NCI-H774 (cell line): ENCODE measurements around the gene PAK6.
A peak's percentile ranks its signal among the peaks of the same experiment; 100 is the strongest.

Experiments
- DNase-seq: peaks from one replicate; lab custom pipeline; 2025; lab: John Stamatoyannopoulos, UW

Gene PAK6

DNA sequence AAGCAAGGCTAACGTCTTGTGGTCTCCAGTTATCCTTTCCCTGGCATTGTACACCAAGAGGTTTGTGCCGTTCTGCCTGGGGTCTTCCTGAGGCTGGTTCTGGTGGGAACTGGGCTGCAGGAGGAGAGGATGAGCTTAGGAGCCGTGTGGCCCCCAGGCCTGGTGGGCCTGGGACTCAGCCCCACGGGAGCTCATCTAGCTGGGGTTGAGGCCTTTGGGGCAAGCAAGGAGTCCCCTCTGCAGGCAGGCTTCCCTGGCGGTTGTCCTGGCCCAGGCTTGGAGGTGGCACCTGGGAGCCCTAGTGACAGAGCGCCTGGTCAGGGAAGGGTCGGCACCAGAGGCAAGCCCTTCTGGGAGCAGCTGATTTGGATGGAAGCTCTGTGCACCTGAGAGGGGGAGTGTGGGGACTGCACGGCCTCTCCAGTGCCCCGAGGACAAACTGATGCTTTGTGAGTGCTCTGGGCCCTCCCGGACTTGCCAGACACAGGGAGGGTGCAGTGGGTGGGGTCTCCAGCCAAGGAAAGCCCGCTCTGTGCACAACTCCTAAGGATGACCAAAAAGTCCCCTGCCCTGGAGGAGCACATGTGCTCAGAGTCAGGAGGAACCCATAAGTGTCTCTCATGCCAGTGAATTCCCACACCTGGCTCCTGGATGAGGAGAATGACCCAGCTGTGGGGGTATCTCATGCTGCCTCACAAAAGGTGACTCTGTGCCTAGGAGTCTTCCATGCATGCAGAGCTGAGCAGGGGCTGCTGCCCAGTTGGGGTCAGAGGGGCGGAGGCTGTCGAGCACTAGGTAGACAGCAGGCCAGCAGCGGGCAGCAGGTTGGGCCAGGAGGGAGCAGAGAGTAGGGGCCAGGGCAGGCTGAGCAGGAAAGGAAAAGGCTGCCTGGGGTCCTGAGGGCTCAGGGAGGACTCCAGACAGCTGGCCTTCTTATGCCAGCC lies 2.7 kb downstream of the PAK6 start:
- no peak for DNase-seq

DNA sequence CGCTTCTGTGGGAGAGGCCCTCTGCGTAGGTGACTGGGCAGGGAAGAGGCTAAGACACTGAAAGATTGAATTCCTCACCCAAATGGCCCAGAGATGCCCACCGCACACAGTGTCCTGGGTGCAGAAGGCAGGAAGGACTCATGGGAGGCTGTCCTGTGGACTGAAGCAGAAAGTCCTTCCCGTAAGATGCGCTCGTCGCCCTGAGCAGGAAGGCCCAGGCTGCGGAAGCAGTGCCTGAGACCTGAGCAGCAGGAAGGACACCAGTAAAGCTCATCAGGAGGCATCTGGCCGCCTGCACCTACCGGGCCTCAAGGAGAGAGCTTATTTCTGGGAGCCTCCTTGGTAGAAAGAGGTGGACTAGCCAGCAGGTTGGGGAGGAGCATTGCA lies 3.3 kb downstream of the PAK6 start:
- DNase-seq = no peak

DNA sequence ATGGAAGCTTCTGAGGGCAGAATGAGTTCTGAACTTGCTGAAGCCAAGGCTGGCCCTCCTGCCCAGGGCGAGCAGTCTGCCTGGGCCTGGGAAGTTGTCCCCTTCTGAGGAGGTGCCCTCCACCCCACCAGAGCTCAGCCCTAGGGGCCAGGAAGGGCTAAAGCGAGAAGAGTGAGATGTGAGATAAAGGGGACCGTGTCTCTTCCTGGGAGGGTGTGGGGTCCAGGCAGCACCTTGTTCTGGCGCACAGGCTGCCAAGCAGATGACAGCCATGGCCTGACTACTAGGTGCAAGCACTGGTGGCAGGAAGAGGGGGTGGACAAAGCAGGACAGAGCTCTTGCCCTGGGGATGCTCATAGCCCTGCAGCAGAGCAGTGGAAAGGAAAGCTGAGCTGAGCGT lies 3.7 kb downstream of the PAK6 start:
- no peak for DNase-seq

DNA sequence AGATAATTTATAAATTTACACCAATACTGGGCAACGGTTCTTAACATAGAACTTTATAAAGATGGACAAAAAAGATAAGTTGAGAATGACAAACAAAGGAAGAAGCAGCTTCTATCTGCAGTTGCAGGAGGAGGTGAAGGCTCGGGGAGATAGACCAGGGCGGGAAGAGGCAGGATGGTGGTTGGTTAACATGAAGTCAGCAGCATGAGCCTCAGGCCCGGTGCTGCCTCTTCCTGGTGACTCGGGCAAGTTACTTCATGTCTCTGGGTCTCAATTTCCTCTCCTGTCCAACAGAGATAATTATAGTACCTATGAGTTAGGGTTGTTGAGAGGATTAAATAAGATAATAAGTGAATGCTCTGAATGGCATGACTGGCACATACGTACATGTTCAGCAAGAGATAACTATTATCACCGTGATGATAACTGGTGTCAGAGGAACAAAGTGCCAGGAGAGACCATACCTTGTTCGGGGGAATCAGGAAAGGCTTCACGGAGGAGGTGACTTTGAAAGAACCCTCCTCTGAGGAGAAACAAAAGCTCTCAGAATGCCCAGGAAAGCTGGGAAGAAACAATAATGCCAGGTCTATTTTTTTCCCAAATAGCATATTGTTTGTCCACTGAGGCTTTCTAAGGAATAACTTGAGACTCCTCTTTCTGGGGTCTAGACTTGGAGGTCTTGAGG lies 4.4 kb downstream of the PAK6 start:
- DNase-seq = no peak

DNA sequence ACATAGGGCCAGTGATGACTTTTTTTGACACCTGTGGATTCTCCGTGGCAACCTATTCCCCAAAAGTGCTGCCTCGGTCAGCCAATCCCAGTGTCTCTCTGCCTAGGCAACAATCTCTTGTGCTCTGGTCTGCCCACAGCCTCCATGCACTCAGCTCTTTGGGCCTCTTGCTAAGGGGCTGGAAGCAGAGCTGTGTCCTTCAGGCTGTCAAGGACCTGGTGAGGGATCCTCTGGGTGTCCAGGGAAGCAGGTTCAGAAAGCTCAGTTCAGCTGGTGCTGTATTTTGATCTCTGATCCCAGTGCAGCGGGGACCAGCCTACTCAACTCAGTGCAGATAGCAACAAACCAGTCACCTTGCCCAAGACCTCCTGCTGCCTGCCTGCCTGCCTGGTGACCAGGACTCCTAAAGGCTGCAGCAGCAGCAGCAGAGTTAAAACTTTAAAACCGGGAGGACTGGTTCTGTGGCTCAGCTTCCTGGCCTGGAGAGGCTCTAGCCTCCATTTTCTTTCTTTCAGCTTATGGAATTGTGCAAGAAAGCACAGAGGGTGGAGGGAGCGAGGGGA lies 6.2 kb downstream of the PAK6 start:
- no peak for DNase-seq

DNA sequence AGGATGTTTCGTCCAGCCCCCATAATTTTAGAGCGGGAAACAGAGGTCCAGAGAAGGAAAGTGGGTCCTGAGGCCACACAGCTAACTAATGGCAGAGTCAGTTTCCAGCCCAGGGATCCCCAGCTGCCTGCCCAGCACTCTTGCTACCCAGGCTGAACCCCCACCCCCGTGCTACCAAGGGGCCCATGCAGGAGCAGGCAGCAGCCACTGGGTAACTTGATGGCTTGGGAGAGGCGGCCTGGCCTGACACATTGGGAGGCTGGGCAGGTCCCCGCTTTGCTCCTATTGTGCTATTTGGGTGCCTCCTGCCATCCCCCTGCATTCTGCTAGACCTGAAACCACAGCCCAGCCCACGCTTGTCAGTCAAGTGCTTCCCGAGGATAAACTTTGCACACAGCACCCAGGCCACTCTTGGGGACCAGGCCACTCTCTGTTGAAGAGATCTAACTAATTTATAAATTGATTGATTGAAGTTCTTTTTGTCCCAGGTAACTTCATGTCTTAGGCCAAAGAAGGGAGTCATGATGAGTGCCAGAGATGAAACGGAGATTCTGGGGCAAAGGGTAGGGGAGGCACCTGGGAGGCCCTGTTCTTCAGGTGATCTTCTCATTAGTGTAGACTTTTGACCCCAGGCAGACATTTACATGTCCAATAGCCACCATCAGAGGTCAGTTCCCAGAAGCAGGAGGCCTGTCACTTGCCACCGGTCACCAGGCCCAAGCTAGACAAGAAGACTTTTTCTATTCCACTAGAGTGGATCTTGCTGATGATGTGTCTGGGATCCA lies 7.0 kb downstream of the PAK6 start:
- DNase-seq = no peak

DNA sequence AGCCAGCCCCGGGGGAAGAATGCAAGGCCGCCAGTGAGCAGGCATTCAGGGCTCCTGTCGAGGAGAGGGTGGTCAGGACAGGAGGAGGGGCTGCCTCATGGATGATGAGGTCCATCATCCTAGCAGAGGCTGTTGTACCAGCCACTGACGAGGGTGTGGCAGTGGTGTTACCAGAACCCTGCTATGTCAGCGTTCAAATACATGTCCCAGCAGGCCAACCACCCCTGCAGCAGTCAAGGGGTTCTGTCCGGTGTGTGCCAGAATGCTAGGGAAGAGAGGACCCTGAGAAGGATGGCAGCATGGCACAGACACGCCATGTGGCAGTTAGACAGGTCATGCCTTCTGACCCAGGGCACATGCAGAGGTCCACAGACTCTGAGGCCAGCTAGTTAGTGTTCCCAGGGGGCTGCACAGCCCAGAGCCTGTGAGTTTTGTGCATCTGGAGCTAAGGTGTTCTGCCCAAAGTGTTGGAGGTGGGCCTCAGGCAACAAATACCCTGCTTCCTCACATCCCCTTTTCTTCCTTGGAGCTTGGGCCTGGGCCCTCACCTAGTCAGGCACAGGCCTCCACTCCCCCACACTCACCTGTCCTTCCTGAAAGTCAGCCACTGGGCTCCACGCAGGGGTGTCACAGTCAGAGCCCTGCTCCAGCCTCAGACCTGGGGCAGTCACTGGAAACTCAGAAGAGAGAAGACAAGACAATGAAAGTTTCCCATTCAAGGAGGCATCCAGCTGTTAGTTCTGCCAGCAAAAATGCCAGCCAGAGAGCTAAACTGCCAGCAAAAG lies 7.8 kb downstream of the PAK6 start:
- no peak for DNase-seq

DNA sequence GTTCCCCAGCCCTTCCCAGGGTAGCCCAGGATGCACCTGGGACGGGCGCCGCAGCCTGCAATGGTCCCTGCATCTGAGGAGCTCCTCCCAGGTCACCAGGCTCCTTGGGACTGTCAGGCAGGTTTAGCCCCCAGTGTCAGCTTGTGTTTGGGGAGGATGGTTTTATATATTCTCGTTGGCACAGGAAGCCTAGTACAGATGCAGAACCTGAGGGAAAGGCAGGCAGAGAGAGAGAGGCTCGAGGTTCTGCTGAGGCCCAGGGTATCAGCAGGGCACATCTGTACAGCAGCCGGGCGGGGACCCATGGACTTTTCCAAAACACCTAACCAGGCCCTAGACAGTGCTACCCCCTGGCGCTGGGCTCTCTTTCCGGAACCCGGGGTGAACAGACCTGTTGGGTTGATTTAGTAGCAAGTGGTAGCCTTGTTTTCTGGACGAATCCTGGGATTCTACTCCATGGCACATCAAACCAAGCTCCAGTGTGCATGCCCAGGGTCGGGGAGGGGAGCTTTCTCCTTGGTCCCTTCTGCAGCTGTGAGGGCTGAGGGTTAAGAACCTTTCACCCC lies 8.6 kb downstream of the PAK6 start:
- no peak for DNase-seq

DNA sequence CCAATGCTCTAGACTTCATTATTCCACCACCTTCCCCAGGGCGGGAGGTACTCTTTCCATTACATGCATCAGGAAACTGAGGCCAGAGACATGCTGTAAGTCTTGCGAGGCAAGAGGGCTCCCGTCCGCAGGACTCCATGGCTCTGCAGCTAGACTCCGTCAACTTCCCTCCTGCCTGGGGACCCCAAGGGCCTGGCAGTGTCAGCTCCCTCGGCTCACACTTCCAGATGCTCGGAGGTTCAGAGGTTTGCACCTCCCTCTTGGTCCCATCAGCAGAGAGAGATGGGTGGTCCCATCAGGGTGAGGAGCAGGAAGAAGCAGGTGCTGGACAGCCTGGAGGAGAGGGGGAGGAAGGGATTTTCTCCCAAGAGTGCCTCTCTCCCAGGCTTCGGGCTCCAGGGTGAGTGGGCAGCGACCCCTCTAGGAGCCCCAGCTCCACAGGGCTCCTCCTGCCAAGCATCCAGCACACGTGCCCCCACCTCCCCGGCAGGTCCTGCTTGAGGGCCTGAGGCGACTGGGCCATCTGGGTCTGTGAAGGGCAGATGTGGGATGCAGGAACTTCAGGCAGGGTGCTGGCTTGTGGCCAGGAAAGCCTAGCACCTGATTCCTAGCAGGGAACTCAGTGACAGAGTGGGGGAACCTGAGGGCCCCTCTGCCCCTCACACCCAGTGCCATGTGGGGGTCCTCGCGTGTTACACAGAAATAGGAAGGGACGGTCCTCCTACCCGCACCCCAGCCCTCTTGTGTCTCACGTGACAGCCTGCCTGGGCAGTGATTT lies 9.3 kb downstream of the PAK6 start:
- DNase-seq = no peak

DNA sequence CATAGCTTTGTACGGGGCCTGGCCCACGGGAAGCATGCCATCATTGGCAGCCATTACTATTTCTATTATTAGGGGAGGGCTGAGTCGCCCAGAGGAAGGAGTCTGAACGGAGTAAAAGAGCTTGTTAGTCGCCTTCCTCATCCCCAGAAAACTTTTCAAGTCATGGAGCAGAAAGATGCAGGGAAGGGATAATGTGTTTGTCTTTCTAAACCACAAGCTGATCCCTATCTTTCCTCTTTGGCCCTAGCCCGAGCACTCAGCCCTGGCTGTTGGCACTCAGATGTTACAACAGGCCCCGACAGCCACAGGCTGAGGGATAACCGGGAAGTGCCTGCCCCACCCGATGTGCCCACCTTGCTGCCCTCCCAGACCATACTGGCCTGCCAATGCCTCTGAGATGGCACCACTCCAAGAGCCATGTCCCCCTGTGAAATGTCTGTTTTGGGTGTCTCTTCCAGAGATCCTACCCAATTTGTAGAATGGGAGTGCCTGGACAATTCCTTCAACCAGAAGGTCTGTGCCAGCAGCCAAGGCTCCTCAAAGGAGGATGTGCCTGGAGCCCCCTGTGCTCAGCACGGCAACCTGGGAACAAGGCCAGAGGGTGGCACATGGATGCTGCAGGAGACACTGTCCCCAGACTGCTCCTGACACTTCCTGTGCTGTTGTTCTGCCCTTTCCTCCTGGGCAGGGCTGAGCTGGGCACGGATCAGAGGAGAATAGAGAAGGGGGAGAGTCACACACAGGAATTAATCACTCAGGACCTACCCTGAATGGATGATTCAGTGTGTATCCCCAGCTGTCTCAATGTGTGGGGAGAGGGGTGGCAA lies 10.8 kb downstream of the PAK6 start:
- no peak for DNase-seq

DNA sequence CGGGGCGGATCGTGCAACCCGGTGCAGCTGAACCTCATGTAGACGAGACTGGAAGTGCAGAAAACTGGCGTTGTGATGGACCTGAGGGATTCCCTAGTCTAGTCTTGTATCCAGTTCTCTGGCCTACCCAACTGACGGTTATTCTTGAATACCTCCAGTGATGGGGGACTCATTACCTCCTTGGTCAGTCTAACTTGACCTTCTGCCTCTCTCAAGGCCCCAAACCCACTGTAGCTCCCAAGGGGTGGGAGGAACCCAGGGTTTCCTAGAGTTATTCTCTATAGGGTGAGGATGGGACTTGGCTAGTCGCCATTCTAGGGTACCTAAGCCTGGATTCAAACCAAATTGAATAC lies 11.4 kb downstream of the PAK6 start:
- no peak for DNase-seq

DNA sequence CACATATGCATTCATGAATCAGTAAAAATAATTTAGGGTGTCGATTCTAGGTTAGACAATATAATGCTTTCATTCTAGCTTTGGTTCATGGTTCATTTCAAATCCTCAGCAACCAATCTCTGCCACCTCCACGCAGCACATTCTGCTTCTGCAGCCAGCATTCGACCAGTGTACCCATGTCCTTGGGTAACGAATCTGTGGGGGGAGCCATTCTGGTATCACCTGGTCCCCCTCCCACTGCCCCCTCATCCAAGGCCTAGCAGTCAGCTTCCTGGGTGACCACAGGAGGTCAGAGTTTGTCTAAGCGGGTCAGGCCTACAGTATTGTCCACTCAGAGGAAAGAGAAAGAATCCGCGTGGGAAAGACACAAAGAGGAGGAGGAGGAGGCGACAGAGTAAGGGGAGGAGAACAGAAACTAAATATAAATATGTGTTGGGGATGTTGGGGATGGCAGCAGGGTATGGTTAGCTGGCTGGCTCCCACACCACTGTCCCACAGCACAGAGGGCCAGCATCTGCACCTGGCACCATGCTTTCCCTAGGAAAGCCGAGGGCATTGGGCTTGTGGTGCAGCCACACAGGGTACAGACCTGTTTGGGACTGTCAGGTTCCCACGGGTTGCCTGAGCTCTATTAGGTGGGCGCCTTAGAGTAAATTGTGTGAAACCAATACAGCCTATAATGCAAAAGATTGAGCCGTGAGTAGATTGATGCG lies 12.1 kb downstream of the PAK6 start:
- no peak for DNase-seq

DNA sequence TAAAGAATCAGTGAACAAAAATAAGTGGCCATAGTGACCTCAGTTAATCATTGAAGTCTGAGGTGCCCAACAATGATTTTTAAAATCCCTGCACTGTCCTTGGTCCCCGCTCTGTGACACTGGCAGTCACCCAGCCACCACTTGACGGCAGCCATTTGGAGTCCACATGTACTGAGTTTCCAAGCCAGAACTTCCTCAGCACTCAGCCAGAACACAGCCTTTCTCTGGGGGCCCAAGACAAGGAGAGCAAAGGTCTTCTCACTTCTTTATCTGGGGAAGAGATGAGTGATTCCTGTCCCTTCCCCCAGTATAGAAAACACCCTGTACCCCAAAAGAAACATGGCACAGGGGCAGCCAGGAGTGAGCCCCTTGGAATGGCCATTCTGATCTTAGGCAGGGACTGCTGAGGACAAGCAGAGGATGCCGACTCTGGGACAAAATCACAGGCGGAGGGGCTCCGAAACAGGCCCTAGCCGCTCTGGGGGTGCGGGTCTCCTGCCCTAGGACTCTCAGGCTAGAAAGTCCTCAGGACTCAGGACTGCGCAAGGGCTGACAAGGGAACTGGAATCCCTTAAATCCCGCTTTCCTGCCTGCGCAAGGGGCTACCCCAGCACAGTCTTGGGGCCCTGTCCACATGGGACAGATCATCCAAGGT lies 12.8 kb downstream of the PAK6 start:
- no peak for DNase-seq

DNA sequence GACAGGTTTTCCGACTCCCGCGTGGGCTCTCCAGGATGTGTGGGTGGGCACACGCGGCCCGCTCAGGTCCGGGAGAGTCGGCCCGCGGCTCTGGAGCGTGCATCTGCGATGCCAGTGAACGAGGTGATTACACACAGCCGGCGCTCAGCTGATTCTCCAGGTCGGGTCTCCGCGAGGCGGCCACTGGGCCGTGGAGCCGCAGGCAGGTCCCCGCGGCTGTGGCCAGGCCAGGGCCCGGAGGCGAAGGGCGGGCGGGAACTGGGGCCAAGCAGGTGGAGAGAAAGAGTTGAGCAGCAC lies 13.2 kb downstream of the PAK6 start:
- DNase-seq = no peak

DNA sequence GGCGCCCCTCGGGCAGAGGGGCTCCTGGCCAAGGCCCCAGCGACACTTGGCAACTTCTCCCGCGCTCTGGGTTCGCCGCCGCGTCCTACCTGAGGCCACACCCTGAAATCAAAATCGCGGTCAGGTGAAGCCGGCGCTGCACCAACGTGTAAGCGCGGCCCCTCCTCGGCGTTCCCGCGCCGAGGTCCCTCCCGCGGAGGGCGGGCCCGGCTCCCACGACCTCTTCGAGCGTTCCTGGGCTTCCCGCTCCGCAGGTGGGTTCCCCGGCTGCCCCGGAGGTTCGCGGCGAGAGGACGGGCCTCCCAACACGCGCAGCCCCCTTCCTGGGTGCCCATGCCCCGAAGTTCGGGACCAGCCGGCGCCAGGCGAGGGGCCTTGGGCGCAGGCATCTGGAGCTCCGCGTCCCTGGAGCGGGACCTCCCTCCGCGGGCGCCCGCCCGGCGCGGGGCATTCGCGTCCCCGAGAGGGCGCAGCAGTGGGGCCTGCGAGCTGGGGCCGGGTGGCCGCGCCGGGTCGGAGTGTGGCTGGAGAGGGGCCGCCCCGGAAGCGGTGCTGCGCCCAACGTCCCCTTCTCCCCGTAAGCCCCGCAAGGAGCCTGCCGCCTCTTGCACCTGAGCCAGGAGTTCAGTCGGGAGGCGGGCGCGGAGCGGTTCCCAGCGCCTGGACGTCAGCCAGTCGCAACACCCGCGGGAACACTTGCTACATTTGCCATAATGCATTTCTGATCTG lies 13.7 kb downstream of the PAK6 start:
- peak; percentile 33 for DNase-seq

DNA sequence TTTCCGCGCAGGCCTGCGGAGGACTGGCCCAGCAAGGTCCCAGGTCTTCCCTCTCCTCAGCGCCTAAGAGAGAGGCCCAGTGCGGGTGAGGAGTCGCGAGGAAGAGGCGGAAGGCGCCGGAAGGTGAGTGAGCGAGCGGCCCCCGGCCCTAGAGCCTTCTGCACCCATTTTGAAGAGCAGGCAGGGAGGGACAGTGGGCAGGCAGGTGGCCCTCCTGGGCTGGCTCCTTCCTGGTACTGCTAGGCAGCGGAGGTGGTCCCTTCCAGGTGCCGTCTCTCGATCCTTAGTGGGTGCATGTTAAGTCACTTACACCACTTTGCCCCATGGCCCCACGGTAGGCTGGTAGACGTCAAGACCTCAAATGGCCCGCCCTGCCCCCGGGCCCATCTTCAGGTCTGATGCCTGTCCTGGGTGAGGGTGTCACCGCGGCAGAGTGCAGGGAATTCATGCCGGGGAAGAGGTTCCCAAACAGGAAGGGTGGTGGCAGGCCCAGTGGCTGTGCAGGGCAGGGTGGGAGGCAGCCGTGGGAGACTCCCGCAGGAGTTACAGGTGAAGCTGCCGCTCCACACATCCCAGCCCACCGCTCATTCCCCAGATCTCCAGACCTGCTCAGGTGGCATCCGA lies 14.4 kb downstream of the PAK6 start:
- no peak for DNase-seq

DNA sequence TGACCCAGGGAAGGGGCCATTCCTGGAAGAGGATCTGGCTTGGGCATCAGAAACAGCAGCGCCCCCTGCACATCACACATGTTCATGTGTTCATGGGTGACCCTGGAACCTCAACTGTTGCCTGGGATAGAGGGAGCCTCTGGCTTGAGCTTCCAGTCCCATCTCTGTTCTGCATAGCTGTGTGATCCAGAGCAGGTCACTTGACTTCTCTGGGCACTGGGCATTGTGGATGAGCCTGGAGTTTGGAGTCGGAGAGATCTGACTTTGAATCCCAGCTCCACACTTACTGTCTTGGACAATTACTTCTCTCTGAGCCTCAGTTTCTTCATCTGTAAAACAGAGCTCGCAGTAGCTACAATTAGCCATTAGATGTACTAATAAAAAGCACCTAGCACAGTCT lies 15.6 kb downstream of the PAK6 start:
- no peak for DNase-seq

DNA sequence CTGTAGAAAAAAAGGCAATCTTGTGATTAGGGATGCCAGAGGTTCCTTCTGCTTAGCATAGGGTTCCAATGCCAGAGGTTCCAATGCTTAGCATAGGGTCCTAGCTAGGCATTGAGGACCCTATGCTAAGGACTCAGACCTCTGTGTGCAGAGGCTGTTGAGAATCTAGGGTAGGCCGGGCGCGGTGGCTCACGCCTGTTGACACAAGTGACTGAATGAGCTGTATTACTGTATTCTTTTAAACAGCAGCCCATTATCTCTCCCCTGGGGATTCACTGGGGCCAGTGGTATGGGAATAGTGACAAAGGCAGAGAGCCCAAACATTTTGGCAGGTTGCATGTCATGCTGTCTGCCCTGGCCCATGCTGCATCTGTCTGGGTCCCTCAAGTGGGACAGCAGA lies 16.2 kb downstream of the PAK6 start:
- no peak for DNase-seq
